CD4-positive, alpha-beta memory T cell (primary cell): ENCODE results near the gene PCDHGA4. TPM values are rescaled to one million over a fixed set of nuclear protein-coding genes. Genes with fewer than 3 reads are reported as not detected.
A peak's percentile ranks its signal among the peaks of the same experiment; 100 is the strongest.

ENCODE experiments used
- CTCF ChIA-PET: fragments of 350-600 bp; sonication (Branson Sonifier 250); formaldehyde crosslinking; loops from one replicate; lab custom pipeline; 2021; ENCODE audit warnings: inconsistent platforms; ENCODE audit not compliant: partially characterized antibody; lab: Charles Lee
- POLR2A ChIA-PET: fragments of 350-600 bp; sonication (Branson Sonifier 250); formaldehyde crosslinking; loops from one replicate; lab custom pipeline; 2021; ENCODE audit not compliant: partially characterized antibody; lab: Charles Lee
- DNase-seq, 5 donors: peaks; one replicate each; pipeline versions ENCODE4 v3.0.0 to v3.0.0-alpha.2; 2020 to 2022; ENCODE audit warnings: mixed read lengths in 1 of 5
- H3K27ac ChIP-seq: one replicate; pipeline ENCODE4 v1.7.0; 2013; ENCODE audit warnings: low read depth, low read length
- H3K27me3 ChIP-seq: 2 replicates; pipeline ENCODE4 v1.7.0; 2013; ENCODE audit warnings: mild to moderate bottlenecking, low read length, moderate library complexity; ENCODE audit not compliant: insufficient read depth
- H3K36me3 ChIP-seq: 2 replicates; pipeline ENCODE4 v1.7.0; 2013; ENCODE audit warnings: mild to moderate bottlenecking, low read length, moderate library complexity; ENCODE audit not compliant: insufficient read depth
- H3K4me1 ChIP-seq: 2 replicates; pipeline ENCODE4 v1.7.0; 2013; ENCODE audit warnings: mild to moderate bottlenecking, low read length, moderate library complexity; ENCODE audit not compliant: insufficient read depth
- H3K4me3 ChIP-seq, 2 donors: one replicate each; pipeline ENCODE4 v1.7.0; 2013; ENCODE audit warnings: low read length in 2 of 2, mild to moderate bottlenecking in 1 of 2
- H3K9me3 ChIP-seq, 2 donors: one replicate each; pipeline ENCODE4 v1.7.0; 2013; ENCODE audit warnings: low read length in 2 of 2, control low read depth in 1 of 2; ENCODE audit not compliant: control insufficient read depth in 1 of 2
- H3K27ac Mint-ChIP-seq, 7 donors: one replicate each; pipeline ENCODE4 v1.8.0; 2020 to 2021; ENCODE audit warnings: mixed read lengths in 7 of 7, mild to moderate bottlenecking in 6 of 7, inconsistent platforms in 3 of 7, moderate library complexity in 3 of 7
- H3K27me3 Mint-ChIP-seq, 2 donors: one replicate each; pipeline ENCODE4 v1.8.0; 2020 to 2021; ENCODE audit warnings: mixed read lengths in 2 of 2
- H3K36me3 Mint-ChIP-seq, 2 donors: one replicate each; pipeline ENCODE4 v1.8.0; 2020 to 2021; ENCODE audit warnings: mixed read lengths in 2 of 2, inconsistent platforms in 1 of 2, mild to moderate bottlenecking in 1 of 2
- H3K4me1 Mint-ChIP-seq, 4 donors: one replicate each; pipeline ENCODE4 v1.8.0; 2020 to 2021; ENCODE audit warnings: mixed read lengths in 4 of 4, mild to moderate bottlenecking in 1 of 4
- H3K4me3 Mint-ChIP-seq, 8 donors: one replicate each; pipeline ENCODE4 v1.8.0; 2020 to 2021; ENCODE audit warnings: mixed read lengths in 8 of 8, mild to moderate bottlenecking in 7 of 8, moderate library complexity in 6 of 8, inconsistent platforms in 3 of 8
- H3K9me3 Mint-ChIP-seq, 8 donors: one replicate each; pipeline ENCODE4 v1.8.0; 2020 to 2021; ENCODE audit warnings: mixed read lengths in 8 of 8, mild to moderate bottlenecking in 5 of 8, inconsistent platforms in 3 of 8, moderate library complexity in 1 of 8
- intact Hi-C: fragments of 100-400 bp; cut with micrococcal nuclease; formaldehyde crosslinking; loops from one replicate; pipeline ENCODE4 v1.15.1; 2023
- polyA plus RNA-seq, 2 donors: library from polyadenylated mRNA; unstranded; fragments of 300-500 nt; fragmentation: Illumina TruSeq; gene quantifications; one replicate each; pipeline ENCODE4 v1.2.3, GENCODE V29; 2021
- total RNA-seq, 2 experiments: library from RNA; stranded (reverse); gene quantifications; one replicate each; pipeline ENCODE4 v1.2.3, GENCODE V29; 2021

Gene PCDHGA4
- total and polyA plus RNA-seq, 4 experiments from 2014 or later, result 0.47 TPM; not detected in 3

DNA sequence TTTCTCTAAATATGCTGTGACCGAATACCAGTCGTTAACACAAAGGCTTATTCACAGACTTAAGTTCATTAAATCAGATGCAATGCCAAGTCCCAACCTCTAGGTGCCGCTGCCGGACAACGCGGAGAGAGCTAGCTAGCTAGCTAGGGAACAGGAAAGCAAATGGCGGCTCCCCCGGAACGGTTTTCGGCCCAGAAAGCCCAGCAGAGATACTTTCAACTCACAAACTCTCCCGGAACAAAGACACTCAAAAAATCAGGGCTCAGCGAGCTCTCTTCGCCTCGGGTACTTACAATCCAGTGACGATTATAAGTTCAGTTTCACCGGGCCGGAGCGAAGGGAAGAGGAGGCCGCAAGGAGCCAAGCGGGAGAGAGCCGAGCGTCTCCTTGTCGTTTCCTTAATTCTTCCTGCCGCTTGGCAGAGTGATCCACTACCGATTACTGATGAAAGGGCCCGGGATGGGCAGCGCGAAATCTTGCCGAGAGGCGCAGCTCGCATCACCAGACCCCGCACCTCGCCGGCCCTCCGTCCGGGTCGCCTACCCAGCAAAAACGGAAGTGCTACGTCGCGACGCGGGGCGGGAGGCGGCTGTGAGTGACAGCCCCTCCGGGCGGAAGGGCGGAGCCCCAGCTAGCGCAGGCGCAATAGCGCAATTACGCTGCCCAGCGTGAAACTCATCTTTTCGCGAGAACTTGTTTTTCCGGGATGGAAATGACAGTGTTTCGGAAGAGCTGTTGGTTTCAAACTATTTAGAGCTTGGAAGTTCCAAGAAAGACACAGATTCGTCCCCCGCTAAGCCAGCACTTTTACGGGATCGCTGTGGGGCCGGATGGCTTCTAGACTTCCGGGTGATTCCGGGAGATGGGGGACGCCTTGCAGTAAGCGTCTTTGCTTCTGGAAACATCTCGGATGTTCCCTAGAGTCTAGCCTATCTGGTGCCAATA lies 34.3 kb upstream of the PCDHGA4 start, which contains the start of gene TAF7:
Gene TAF7, minus strand, starts transcription at position 560 of the 945 bp plus-strand sequence. CDS start 740 bp downstream, outside the sequence.
- H3K36me3 Mint-ChIP-seq, result peaks cover 39 to 40% of the 10 kb centered on the region in 2 donors
- Histone ChIP-seq H3K27ac (peak within 1 kb of the TSS; percentile 97), H3K4me1 (peaks cover 15% of the 10 kb centered on the region), H3K4me3 (peak within 1 kb of the TSS; percentile 54 to 77), H3K9me3 (peaks cover 19 to 31% of the 10 kb centered on the region in 2 donors), H3K27me3 (no peaks in the 10 kb centered on the region), H3K36me3 (peaks cover 19% of the 10 kb centered on the region)
- ChIA-PET POLR2A (interaction anchor here (0.5 to 2.6 kb wide), 22 partner anchors 8 to 1386 kb away, joined by 3 to 27 read pairs (median 5); partner anchors contain the start of genes ANKHD1, DIAPH1, HDAC3 and IK), CTCF (interaction anchor here (0.6 to 4.8 kb wide), 22 partner anchors 9 to 610 kb away, joined by 3 to 38 read pairs (median 4); partner anchors contain the start of genes PCDHB14, PCDHGA1, PCDHGA10 and PCDHGA11)
- H3K27ac Mint-ChIP-seq, result peak within 1 kb of the TSS; percentile 93 to 100 (median 97)
- peaks cover 10 to 75% (median 67%) of the 10 kb centered on the region in 8 donors for H3K9me3 Mint-ChIP-seq
- H3K4me3 Mint-ChIP-seq, result peak within 1 kb of the TSS; percentile 90 to 99 (median 98)
- DNase-seq, result peak; percentile 92 to 93 (median 93)
- intact Hi-C loops, result loop anchor here (1.0 to 10.0 kb wide), 9 partner anchors 94 to 1216 kb away; partner anchors contain the start of genes ANKHD1, DIAPH1, PCDHGA10 and PCDHGB7
- H3K4me1 Mint-ChIP-seq, result peaks cover 20 to 32% (median 26%) of the 10 kb centered on the region in 4 donors
- peaks cover 0 to 2% of the 10 kb centered on the region in 2 donors for H3K27me3 Mint-ChIP-seq

DNA sequence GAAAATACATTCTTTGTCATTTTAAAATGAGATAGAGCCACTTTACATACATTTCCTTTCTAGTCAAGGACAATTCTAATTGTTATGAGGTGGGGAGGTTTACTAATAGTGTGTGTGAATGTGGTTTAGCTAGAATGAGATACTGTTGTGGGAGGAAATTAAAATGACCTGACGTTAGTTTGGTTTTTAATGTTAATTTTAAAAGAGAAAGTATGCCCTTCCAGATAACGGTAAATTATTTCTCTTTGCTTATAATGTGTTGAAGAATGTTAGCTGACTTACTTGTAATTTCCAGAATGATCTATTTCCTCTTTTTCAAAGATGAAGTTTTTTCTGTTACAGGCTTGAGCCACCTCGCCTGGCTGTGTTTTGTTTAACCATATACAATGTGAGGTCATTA lies 32.6 kb upstream of the PCDHGA4 start:
- Mint-ChIP-seq H3K9me3 (peaks cover 9 to 71% (median 62%) of the 10 kb centered on the region in 8 donors), H3K36me3 (peaks cover 36 to 43% of the 10 kb centered on the region in 2 donors), H3K27me3 (peaks cover 8 to 11% of the 10 kb centered on the region in 2 donors), H3K4me3 (peak overlapping the region in 3 of 8 donors; percentile 13 to 54 (median 53)), H3K27ac (peak overlapping the region in 1 of 7 donors; percentile 93), H3K4me1 (peaks cover 22 to 43% (median 31%) of the 10 kb centered on the region in 4 donors)
- Histone ChIP-seq H3K27me3 (no peaks in the 10 kb centered on the region), H3K9me3 (peaks cover 19 to 28% of the 10 kb centered on the region in 2 donors), H3K4me1 (peaks cover 15% of the 10 kb centered on the region), H3K27ac (no peak overlapping the region), H3K36me3 (peaks cover 19% of the 10 kb centered on the region), H3K4me3 (no peak overlapping the region)
- ChIA-PET CTCF (interaction anchor here (1.0 kb wide), 1 partner anchor 190 kb away, joined by 3 read pairs; no protein-coding TSS in a partner anchor), POLR2A (no interaction called here)
- no peak for DNase-seq
- intact Hi-C loops, result loop anchor here (5.0 to 10.0 kb wide), 3 partner anchors 93 to 1217 kb away; partner anchors contain the start of genes PCDHGA10 and PCDHGB7

DNA sequence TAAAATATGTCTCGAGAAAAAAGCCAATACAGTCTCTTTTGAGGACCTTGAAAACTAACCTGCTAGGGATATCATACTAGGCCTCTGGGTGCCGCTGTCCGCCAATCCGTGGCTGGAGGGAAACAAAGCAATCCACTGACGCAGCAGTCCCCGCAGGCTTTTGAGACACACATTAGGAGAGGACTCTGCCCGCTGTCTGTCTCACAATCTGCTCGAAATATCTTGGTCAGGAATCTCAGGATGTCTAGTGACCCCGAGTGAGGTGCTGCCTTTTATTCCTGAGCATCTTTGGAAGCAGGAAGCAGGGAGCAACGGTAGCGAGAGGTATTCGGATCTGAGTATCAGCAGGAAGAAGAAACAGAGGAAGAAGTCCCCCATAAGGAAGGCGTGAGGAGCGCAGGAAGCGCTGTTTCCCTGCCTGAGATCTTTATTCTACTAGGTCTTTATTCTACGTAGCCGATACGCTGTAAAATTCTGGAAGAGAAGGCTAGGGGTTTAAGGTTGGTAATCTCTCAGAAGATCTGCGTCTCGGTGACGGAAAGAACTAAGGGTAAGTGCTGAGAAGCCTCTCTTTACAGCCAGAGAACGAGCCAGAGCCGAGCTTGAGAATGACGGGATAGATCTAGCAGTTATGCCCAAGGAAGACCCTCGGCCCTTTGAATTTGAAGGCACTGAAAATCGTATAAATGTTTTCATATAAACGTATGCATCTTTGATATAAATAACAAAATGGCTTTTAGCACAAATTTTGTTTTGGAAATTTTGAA lies 28.6 kb upstream of the PCDHGA4 start:
- POLR2A ChIA-PET, result no interaction called here
- peak overlapping the region; percentile 36 to 98 (median 94) for H3K27ac Mint-ChIP-seq
- no peaks in the 10 kb centered on the region for H3K27me3 ChIP-seq
- H3K36me3 ChIP-seq, result no peaks in the 10 kb centered on the region
- H3K9me3 Mint-ChIP-seq, result peaks cover 0 to 65% (median 52%) of the 10 kb centered on the region in 8 donors
- peak overlapping the region; percentile 26 to 50 for H3K4me3 ChIP-seq
- H3K4me1 Mint-ChIP-seq, result peaks cover 5 to 11% (median 8%) of the 10 kb centered on the region in 4 donors
- H3K9me3 ChIP-seq, result peaks cover 0 to 10% of the 10 kb centered on the region in 2 donors
- CTCF ChIA-PET, result interaction anchor here (0.6 to 4.2 kb wide), 11 partner anchors 10 to 241 kb away, joined by 3 to 20 read pairs (median 3); no protein-coding TSS in a partner anchor
- peaks cover 2% of the 10 kb centered on the region for H3K4me1 ChIP-seq
- DNase-seq, result peak; percentile 67 to 80 (median 71)
- H3K36me3 Mint-ChIP-seq, result peaks cover 8 to 17% of the 10 kb centered on the region in 2 donors
- peak overlapping the region; percentile 91 to 97 (median 94) for H3K4me3 Mint-ChIP-seq
- peak overlapping the region; percentile 37 for H3K27ac ChIP-seq
- intact Hi-C loops, result loop anchor here (1.0 to 10.0 kb wide), 5 partner anchors 89 to 1221 kb away; partner anchors contain the start of genes PCDHGA10 and PCDHGB7
- peaks cover 23 to 28% of the 10 kb centered on the region in 2 donors for H3K27me3 Mint-ChIP-seq

DNA sequence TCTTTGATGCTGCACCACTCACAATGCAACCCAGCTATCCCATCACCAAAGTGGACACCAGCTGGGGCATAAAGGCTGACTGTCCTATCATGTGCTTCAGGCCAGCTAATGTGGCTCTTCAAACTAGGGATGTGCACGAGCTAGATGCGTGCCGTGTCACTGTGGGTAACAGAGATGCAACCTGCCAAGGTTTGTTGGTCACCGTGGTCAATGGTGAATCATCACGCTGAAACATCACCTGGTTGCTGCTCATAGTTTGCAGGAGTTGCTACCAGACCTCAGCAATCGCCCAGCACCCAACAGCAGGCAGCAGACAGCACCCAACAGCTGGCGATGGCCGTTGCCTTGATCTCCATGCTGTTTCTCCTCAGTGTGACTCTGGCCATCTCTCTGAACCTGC lies 26.6 kb upstream of the PCDHGA4 start:
- Mint-ChIP-seq H3K27ac (no peak overlapping the region), H3K4me1 (peaks cover 5 to 11% (median 6%) of the 10 kb centered on the region in 4 donors), H3K4me3 (no peak overlapping the region), H3K36me3 (peaks cover 11 to 16% of the 10 kb centered on the region in 2 donors), H3K27me3 (peaks cover 35 to 37% of the 10 kb centered on the region in 2 donors), H3K9me3 (peaks cover 2 to 66% (median 52%) of the 10 kb centered on the region in 8 donors)
- peaks cover 0 to 8% of the 10 kb centered on the region in 2 donors for H3K9me3 ChIP-seq
- H3K36me3 ChIP-seq, result no peaks in the 10 kb centered on the region
- H3K27me3 ChIP-seq, result no peaks in the 10 kb centered on the region
- H3K4me3 ChIP-seq, result no peak overlapping the region
- intact Hi-C loops, result loop anchor here (10.0 kb wide), 2 partner anchors 87 to 1223 kb away; partner anchors contain the start of genes PCDHGA10 and PCDHGB7
- ChIA-PET POLR2A (interaction anchor here (1.4 kb wide), 1 partner anchor 8 kb away, joined by 8 read pairs; the partner anchor contains the start of gene TAF7), CTCF (interaction anchor here (0.6 to 4.4 kb wide), 6 partner anchors 9 to 207 kb away, joined by 3 to 29 read pairs (median 6); partner anchors contain the start of gene TAF7)
- DNase-seq, result no peak
- H3K4me1 ChIP-seq, result no peaks in the 10 kb centered on the region
- no peak overlapping the region for H3K27ac ChIP-seq

DNA sequence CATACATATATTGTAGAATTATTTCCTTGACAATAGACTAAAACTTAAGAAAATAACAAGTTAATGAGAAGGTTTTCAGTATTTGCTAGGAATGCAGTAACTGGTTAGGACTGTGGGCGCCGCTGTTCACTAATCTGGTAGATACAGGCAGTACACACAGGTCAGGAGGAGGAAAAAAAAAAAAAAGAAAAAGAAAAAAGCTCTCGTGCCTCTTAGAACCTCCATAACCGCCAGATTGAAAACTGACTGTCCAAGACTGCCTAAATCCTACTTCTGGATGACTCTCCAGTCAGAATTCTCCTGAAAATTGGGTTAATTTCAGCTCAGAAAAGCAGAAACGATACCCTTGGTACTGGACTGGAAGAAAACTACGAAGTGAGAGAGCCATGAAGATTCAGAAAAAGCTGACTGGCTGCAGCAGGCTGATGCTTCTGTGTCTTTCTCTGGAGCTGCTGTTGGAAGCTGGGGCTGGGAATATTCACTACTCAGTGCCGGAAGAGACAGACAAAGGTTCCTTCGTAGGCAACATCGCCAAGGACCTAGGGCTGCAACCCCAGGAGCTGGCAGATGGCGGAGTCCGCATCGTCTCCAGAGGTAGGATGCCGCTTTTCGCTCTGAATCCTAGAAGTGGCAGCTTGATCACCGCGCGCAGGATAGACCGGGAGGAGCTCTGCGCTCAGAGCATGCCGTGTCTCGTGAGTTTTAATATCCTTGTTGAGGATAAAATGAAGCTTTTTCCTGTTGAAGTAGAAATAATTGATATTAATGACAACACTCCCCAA lies 24.3 kb upstream of the PCDHGA4 start, which contains the start of gene PCDHGA1:
Gene PCDHGA1, plus strand, starts transcription at position 216 of the 782 bp plus-strand sequence.
- Histone ChIP-seq H3K9me3 (peaks cover 0 to 8% of the 10 kb centered on the region in 2 donors), H3K27me3 (no peaks in the 10 kb centered on the region), H3K27ac (no peak within 1 kb of the TSS), H3K4me1 (no peaks in the 10 kb centered on the region), H3K36me3 (no peaks in the 10 kb centered on the region), H3K4me3 (no peak within 1 kb of the TSS)
- Mint-ChIP-seq H3K36me3 (peaks cover 15 to 18% of the 10 kb centered on the region in 2 donors), H3K4me3 (peak within 1 kb of the TSS in 6 of 8 donors; percentile 29 to 68 (median 54)), H3K4me1 (peaks cover 5 to 11% (median 6%) of the 10 kb centered on the region in 4 donors), H3K27me3 (peaks cover 50% of the 10 kb centered on the region in 2 donors), H3K27ac (peak within 1 kb of the TSS in 1 of 7 donors; percentile 52), H3K9me3 (peaks cover 2 to 81% (median 69%) of the 10 kb centered on the region in 8 donors)
- DNase-seq, result peak in 2 of 5 donors; percentile 15 to 26
- ChIA-PET POLR2A (interaction anchor here (0.7 to 0.8 kb wide), 2 partner anchors 10 to 233 kb away, joined by 3 to 7 read pairs; partner anchors contain the start of gene TAF7), CTCF (interaction anchor here (0.9 to 4.4 kb wide), 11 partner anchors 9 to 288 kb away, joined by 3 to 29 read pairs (median 4); partner anchors contain the start of genes DIAPH1, PCDHGA6 and TAF7)
- intact Hi-C loops, result no loop called here
